ENCODE measurements around the gene GFPT2.

DNA sequence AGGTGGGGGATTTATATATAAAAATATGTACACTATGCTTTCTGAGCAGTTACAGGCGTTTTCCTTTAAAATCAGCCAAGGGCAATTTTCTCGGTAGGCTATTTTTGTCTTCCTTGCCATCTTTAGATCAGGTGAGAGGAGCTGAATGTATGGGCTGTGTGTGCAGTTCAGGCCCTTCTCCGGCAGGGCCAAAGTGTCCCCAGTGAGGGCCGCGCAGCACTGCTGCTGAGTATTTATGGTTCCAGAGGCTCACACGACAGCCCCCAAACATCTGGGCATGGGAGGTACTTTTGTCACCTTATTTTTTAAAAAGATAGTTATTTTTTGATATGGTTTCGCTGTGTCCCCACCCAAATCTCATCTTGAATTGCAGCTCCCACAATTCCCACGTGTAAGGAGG, 11.5 kb downstream of the GFPT2 start:
- TF ChIP-seq YY1 (IDR thresholded peaks at IDR 0.05; ENCODE audit: insufficient read depth, insufficient read length) (no peak), SUZ12 (IDR thresholded peaks at IDR 0.05; ENCODE audit: extremely low read depth, insufficient read depth, insufficient read length) (no peak)

All from NT2/D1 (cell line).